Neural cell (in vitro differentiated cells): ENCODE data around the gene ETV6. TPM values are rescaled to one million over a fixed set of nuclear protein-coding genes. Genes with fewer than 3 reads are reported as not detected.

ENCODE experiments used
- H2AFZ ChIP-seq: fragments of 200-600, 300-800 bp; sonication (generic), shearing (Covaris generic); 2 replicates; pipeline ENCODE4 v1.6.0; 2014; ENCODE audit warnings: low read depth, mild to moderate bottlenecking, antibody characterized with exemption, low read length, moderate library complexity
- H3F3A ChIP-seq: fragments of 200-600 bp; shearing (Covaris generic); 2 replicates; pipeline ENCODE4 v1.6.1; 2016; ENCODE audit warnings: mild to moderate bottlenecking, moderate library complexity, mixed read lengths, antibody characterized with exemption, low read length; ENCODE audit not compliant: insufficient read depth, poor library complexity, severe bottlenecking
- H3K27ac ChIP-seq: fragments of 200-600, 300-800 bp; sonication (generic), shearing (Covaris generic); 2 replicates; pipeline ENCODE4 v1.5.1; 2014; ENCODE audit warnings: mild to moderate bottlenecking, low read length, moderate library complexity
- H3K27me3 ChIP-seq: fragments of 300-800, 200-600 bp; sonication (generic), shearing (Covaris generic); 2 replicates; pipeline ENCODE4 v1.6.0; 2014; ENCODE audit warnings: mild to moderate bottlenecking, low read depth, low read length, moderate library complexity; ENCODE audit not compliant: insufficient read depth
- H3K36me3 ChIP-seq: fragments of 300-800, 200-600 bp; sonication (generic), shearing (Covaris generic); 2 replicates; pipeline ENCODE4 v1.5.1; 2014; ENCODE audit warnings: mild to moderate bottlenecking, antibody characterized with exemption, low read length, moderate library complexity; ENCODE audit not compliant: insufficient read depth
- H3K4me2 ChIP-seq: fragments of 300-800, 200-600 bp; sonication (generic), shearing (Covaris generic); 2 replicates; pipeline ENCODE4 v1.6.0; 2014; ENCODE audit warnings: mild to moderate bottlenecking, low read length
- H3K4me3 ChIP-seq: fragments of 300-800, 200-600 bp; sonication (generic), shearing (Covaris generic); 2 replicates; pipeline ENCODE4 v1.5.1; 2014; ENCODE audit warnings: mild to moderate bottlenecking, low read length, moderate library complexity
- H3K79me2 ChIP-seq: fragments of 200-600 bp; shearing (Covaris generic); replicated peaks from 2 replicates; pipeline ENCODE4 v1.6.0; 2014; ENCODE audit warnings: mild to moderate bottlenecking, low read length, moderate library complexity; ENCODE audit not compliant: insufficient read depth
- H3K9ac ChIP-seq: fragments of 300-800, 200-600 bp; sonication (generic), shearing (Covaris generic); 2 replicates; pipeline ENCODE4 v1.6.1; 2016; ENCODE audit warnings: mild to moderate bottlenecking, low read length, mixed read lengths
- H3K9me2 ChIP-seq: fragments of 200-600 bp; shearing (Covaris generic); 2 replicates; pipeline ENCODE4 v1.6.1; 2016; ENCODE audit warnings: mild to moderate bottlenecking, low read length, mixed read lengths; ENCODE audit not compliant: insufficient read depth
- H3K9me3 ChIP-seq: fragments of 200-600, 300-800 bp; sonication (generic), shearing (Covaris generic); 2 replicates; pipeline ENCODE4 v1.6.1; 2016; ENCODE audit warnings: mild to moderate bottlenecking, mixed run types, low read length, moderate library complexity, mixed read lengths
- H4K20me1 ChIP-seq: fragments of 200-600 bp; shearing (Covaris generic); 2 replicates; pipeline ENCODE4 v1.6.1; 2016; ENCODE audit warnings: mild to moderate bottlenecking, mixed run types; ENCODE audit not compliant: insufficient read depth
- EP300 ChIP-seq: fragments of 450-650 bp; conservative IDR thresholded peaks from 2 replicates; pipeline ENCODE4 v1.6.1; 2014; ENCODE audit warnings: antibody characterized with exemption, mild to moderate bottlenecking, moderate library complexity; ENCODE audit not compliant: poor library complexity, severe bottlenecking
- EZH2 ChIP-seq: fragments of 200-600, 300-800 bp; shearing (Covaris generic), sonication (generic); IDR thresholded peaks from 2 replicates; pipeline ENCODE4 v1.6.1; 2014; ENCODE audit warnings: antibody characterized with exemption, low read length, borderline replicate concordance, mild to moderate bottlenecking; ENCODE audit not compliant: insufficient read depth, poor library complexity, severe bottlenecking
- MXI1 ChIP-seq: fragments of 450-650 bp; conservative IDR thresholded peaks from 2 replicates; pipeline ENCODE4 v1.6.1; 2014; ENCODE audit warnings: antibody characterized with exemption, mild to moderate bottlenecking; ENCODE audit not compliant: poor library complexity, severe bottlenecking
- POLR2AphosphoS5 ChIP-seq: IDR thresholded peaks from 2 replicates; pipeline ENCODE4 v1.6.1; 2012
- RAD21 ChIP-seq: fragments of 450-650 bp; conservative IDR thresholded peaks from 2 replicates; pipeline ENCODE4 v1.6.1; 2014; ENCODE audit warnings: antibody characterized with exemption, mild to moderate bottlenecking, moderate library complexity
- SMC3 ChIP-seq: fragments of 450-650 bp; conservative IDR thresholded peaks from 2 replicates; pipeline ENCODE4 v1.6.1; 2014; ENCODE audit warnings: antibody characterized with exemption, mild to moderate bottlenecking, moderate library complexity; ENCODE audit not compliant: poor library complexity
- TAF1 ChIP-seq: IDR thresholded peaks from 2 replicates; pipeline ENCODE4 v1.6.1; 2012; ENCODE audit warnings: low read depth
- polyA plus RNA-seq: library from polyadenylated mRNA; depleted of rRNA; stranded (reverse); fragments of >200 nt; gene quantifications from 2 replicates; pipeline ENCODE4 v1.2.3, GENCODE V29; 2014
- TF ChIP-seq, protein P1 (sequence below): IDR thresholded peaks from 2 replicates; pipeline ENCODE4 v1.6.1; 2012; ENCODE audit warnings: borderline replicate concordance
- TF ChIP-seq, protein P2 (sequence below): fragments of 450-650 bp; IDR thresholded peaks from 2 replicates; pipeline ENCODE4 v1.5.1; 2014; ENCODE audit warnings: antibody characterized with exemption, mild to moderate bottlenecking, moderate library complexity; ENCODE audit not compliant: poor library complexity, severe bottlenecking

Gene ETV6
- polyA plus RNA-seq, 1 donor from 2014 or later = 1.6 TPM

DNA sequence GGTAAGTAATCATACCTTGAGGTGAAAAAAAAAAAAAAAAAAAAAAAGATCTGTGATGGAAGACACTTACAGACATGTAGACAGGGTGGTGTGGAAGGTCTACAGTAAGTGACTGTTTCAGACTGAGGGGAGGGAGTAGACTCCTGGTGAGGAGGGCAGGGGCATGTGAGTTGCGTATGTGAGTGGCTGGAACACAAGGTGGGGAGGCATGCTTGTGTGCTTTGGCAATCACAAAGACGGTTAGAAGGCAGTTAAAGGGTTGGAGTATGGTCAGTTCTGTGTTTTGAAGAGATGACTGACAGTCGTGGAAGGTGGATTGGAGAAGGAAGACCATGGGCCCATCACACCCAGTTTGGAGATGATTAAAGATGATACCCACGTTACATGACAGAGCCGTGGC is 65.2 kb downstream of the ETV6 start:
- TF ChIP-seq, protein P1, sequence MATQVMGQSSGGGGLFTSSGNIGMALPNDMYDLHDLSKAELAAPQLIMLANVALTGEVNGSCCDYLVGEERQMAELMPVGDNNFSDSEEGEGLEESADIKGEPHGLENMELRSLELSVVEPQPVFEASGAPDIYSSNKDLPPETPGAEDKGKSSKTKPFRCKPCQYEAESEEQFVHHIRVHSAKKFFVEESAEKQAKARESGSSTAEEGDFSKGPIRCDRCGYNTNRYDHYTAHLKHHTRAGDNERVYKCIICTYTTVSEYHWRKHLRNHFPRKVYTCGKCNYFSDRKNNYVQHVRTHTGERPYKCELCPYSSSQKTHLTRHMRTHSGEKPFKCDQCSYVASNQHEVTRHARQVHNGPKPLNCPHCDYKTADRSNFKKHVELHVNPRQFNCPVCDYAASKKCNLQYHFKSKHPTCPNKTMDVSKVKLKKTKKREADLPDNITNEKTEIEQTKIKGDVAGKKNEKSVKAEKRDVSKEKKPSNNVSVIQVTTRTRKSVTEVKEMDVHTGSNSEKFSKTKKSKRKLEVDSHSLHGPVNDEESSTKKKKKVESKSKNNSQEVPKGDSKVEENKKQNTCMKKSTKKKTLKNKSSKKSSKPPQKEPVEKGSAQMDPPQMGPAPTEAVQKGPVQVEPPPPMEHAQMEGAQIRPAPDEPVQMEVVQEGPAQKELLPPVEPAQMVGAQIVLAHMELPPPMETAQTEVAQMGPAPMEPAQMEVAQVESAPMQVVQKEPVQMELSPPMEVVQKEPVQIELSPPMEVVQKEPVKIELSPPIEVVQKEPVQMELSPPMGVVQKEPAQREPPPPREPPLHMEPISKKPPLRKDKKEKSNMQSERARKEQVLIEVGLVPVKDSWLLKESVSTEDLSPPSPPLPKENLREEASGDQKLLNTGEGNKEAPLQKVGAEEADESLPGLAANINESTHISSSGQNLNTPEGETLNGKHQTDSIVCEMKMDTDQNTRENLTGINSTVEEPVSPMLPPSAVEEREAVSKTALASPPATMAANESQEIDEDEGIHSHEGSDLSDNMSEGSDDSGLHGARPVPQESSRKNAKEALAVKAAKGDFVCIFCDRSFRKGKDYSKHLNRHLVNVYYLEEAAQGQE = no peak
- TF ChIP-seq MXI1 (no peak), POLR2AphosphoS5 (no peak), TAF1 (no peak), RAD21 (no peak), SMC3 (no peak)
- TF ChIP-seq, protein P2, sequence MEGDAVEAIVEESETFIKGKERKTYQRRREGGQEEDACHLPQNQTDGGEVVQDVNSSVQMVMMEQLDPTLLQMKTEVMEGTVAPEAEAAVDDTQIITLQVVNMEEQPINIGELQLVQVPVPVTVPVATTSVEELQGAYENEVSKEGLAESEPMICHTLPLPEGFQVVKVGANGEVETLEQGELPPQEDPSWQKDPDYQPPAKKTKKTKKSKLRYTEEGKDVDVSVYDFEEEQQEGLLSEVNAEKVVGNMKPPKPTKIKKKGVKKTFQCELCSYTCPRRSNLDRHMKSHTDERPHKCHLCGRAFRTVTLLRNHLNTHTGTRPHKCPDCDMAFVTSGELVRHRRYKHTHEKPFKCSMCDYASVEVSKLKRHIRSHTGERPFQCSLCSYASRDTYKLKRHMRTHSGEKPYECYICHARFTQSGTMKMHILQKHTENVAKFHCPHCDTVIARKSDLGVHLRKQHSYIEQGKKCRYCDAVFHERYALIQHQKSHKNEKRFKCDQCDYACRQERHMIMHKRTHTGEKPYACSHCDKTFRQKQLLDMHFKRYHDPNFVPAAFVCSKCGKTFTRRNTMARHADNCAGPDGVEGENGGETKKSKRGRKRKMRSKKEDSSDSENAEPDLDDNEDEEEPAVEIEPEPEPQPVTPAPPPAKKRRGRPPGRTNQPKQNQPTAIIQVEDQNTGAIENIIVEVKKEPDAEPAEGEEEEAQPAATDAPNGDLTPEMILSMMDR = no peak
- Histone ChIP-seq H3K4me3 (no peak overlapping the region), H4K20me1 (no peaks in the 10 kb centered on the region), H3K4me2 (no peak overlapping the region), H3K27ac (no peak overlapping the region), H3K79me2 (no peaks in the 10 kb centered on the region), H3K9ac (no peak overlapping the region), H3K27me3 (no peaks in the 10 kb centered on the region), H2AFZ (no peak overlapping the region), H3F3A (no peaks in the 10 kb centered on the region), H3K9me3 (no peaks in the 10 kb centered on the region), H3K36me3 (no peaks in the 10 kb centered on the region), H3K9me2 (no peaks in the 10 kb centered on the region)

DNA sequence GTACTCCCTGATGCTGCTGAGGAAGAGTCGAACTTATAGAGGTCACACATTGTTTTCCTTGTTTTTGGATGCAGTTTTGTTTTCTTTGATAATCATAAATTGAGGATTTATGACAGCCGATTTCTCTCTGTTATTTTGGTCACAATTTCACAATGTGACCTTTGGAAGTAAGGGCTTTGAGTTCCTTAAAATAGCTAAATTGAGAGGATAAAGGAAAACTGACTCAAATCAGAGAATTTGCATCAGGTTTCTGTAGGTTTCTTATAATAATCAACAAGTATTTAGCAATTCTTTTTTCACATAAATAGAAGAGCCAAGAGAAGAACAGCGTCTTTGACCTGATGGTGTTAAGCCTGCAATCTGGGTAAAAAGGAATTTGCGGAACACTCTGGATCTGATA is 66.1 kb downstream of the ETV6 start:
- Histone ChIP-seq H3K27me3 (no peaks in the 10 kb centered on the region), H3K79me2 (no peaks in the 10 kb centered on the region), H4K20me1 (no peaks in the 10 kb centered on the region), H3K9me3 (no peaks in the 10 kb centered on the region), H3K4me3 (no peak overlapping the region), H3K9ac (no peak overlapping the region), H2AFZ (no peak overlapping the region), H3K27ac (no peak overlapping the region), H3K9me2 (no peaks in the 10 kb centered on the region), H3K4me2 (no peak overlapping the region), H3F3A (no peaks in the 10 kb centered on the region), H3K36me3 (no peaks in the 10 kb centered on the region)
- TF ChIP-seq SMC3 (no peak), RAD21 (no peak), MXI1 (no peak), POLR2AphosphoS5 (no peak), EP300 (no peak), TAF1 (no peak), EZH2 (no peak)
- TF ChIP-seq, protein P1 = no peak
- TF ChIP-seq, protein P2 = no peak
